Measurements from ENCODE around the gene PBRM1. TPM values are rescaled to one million over a fixed set of nuclear protein-coding genes. Genes with fewer than 3 reads are reported as not detected.

Gene PBRM1
- total and polyA plus RNA-seq, 2 of the 8 experiments (the other 6 are each of a cell fraction or from before 2014, with no cell fraction given), result 19.3 to 65.8 TPM

DNA sequence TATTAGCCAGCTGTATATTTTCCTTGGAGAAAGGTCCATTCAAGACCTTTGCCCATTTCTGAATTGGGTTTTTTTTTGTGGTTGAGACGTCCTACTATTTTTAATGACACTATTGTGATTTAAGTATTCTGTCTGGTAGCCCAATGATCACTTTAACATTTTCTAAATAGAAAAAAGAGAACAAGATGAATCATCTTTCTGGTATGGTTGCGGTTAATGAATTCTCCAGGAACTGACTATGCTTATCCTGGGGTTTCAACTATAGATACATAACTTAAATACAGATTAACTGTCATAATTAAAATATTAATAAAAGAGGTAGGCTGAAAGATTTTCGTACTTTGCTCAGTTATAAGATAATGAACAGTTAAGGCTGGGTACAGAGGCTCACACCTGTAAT, 51.9 kb downstream of the PBRM1 start:
- H3K79me1 ChIP-seq (ENCODE audit: low read depth, low read length), result no peaks in the 10 kb centered on the region
- no peak overlapping the region for H3K4me2 ChIP-seq (ENCODE audit: insufficient read depth in 1 of 2, low read depth in 2 of 2, low read length in 2 of 2)
- no peak overlapping the region for H2BK20ac ChIP-seq (ENCODE audit: low read length)
- no peak overlapping the region for H3K4ac ChIP-seq (replicated peaks; ENCODE audit: insufficient read length, low read depth, low read length)
- no peak overlapping the region for H4K8ac ChIP-seq (ENCODE audit: extremely low read depth, insufficient read depth, low read length)
- CTCF ChIA-PET (ENCODE audit: partially characterized antibody), result no interaction called here
- H3K79me2 ChIP-seq (ENCODE audit: control insufficient read depth in 1 of 2, insufficient read depth in 2 of 2, low read length in 2 of 2), result no peaks in the 10 kb centered on the region
- no peak overlapping the region for H4K91ac ChIP-seq (replicated peaks; ENCODE audit: insufficient read length, low read length)
- H3K9me3 ChIP-seq (ENCODE audit: insufficient read depth in 2 of 2, low read depth in 1 of 2, low read length in 1 of 2), result no peaks in the 10 kb centered on the region
- H3K14ac ChIP-seq (ENCODE audit: insufficient read length), result no peak overlapping the region
- TF ChIP-seq BCL11A (IDR thresholded peaks at IDR 0.05; ENCODE audit: low read depth in 2 of 2, low read length in 2 of 2) (no peak), KDM1A (IDR thresholded peaks at IDR 0.05; ENCODE audit: borderline replicate concordance, low read length) (no peak), HDAC2 (IDR thresholded peaks at IDR 0.05; ENCODE audit: borderline replicate concordance in 1 of 2, low read depth in 2 of 2, low read length in 2 of 2) (no peak), RBBP5 (IDR thresholded peaks at IDR 0.05; ENCODE audit: borderline replicate concordance, low read depth, low read length) (no peak), ATF2 (IDR thresholded peaks at IDR 0.05; ENCODE audit: low read length) (no peak), CREB1 (IDR thresholded peaks at IDR 0.05) (no peak), CBX5 (IDR thresholded peaks at IDR 0.05; ENCODE audit: low read depth, low read length) (no peak), KDM4A (IDR thresholded peaks at IDR 0.05; ENCODE audit: low read depth, low read length, severe bottlenecking) (no peak), TAF1 (IDR thresholded peaks at IDR 0.05; ENCODE audit: low read depth, low read length) (no peak)
- no peak overlapping the region for H4K5ac ChIP-seq (ENCODE audit: insufficient read length, low read depth, low read length)
- no peak for DNase-seq (ENCODE audit: low read depth in 1 of 2, low spot score in 2 of 2)
- H3K18ac ChIP-seq (ENCODE audit: extremely low read depth, low read length), result no peak overlapping the region
- H3K27ac ChIP-seq (ENCODE audit: low read depth, low read length), result no peak overlapping the region
- FAIRE-seq, result no peak
- no peak overlapping the region for H2BK15ac ChIP-seq (ENCODE audit: low read length)
- no peaks in the 10 kb centered on the region for H3K23me2 ChIP-seq (ENCODE audit: low read depth, low read length)
- H3K4me3 ChIP-seq (ENCODE audit: extremely low read depth in 1 of 4, insufficient read depth in 2 of 4, low read depth in 3 of 4, low read length in 4 of 4), result no peak overlapping the region
- H3K27me3 ChIP-seq (replicated peaks in 1 of 4; ENCODE audit: control insufficient read depth in 3 of 4, extremely low read depth in 1 of 4, insufficient read depth in 3 of 4, low read length in 3 of 4), result no peaks in the 10 kb centered on the region
- peaks cover 3 to 18% (median 9%) of the 10 kb centered on the region in 4 experiments; a peak in 4 of 8 replicates for H3K36me3 ChIP-seq (ENCODE audit: control insufficient read depth in 2 of 4, insufficient read depth in 4 of 4, low read length in 3 of 4)
- H3K4me1 ChIP-seq (replicated peaks in 1 of 4; ENCODE audit: control insufficient read depth in 3 of 4, insufficient read depth in 4 of 4, low read length in 3 of 4), result no peaks in the 10 kb centered on the region
- no peak overlapping the region for H3K23ac ChIP-seq (ENCODE audit: insufficient read length)
- H2AFZ ChIP-seq (ENCODE audit: low read length), result no peak overlapping the region
- H2BK12ac ChIP-seq (ENCODE audit: low read depth, low read length), result no peak overlapping the region
- no peak overlapping the region for H2BK5ac ChIP-seq (ENCODE audit: low read depth, low read length)
- H2BK120ac ChIP-seq (replicated peaks; ENCODE audit: low read depth, low read length), result no peak overlapping the region
- H4K20me1 ChIP-seq (replicated peaks in 1 of 2; ENCODE audit: control insufficient read depth in 1 of 2, insufficient read depth in 2 of 2, low read length in 2 of 2), result no peaks in the 10 kb centered on the region
- H3K9ac ChIP-seq (replicated peaks in 1 of 4; ENCODE audit: extremely low read depth in 1 of 4, low read depth in 3 of 4, low read length in 3 of 4), result no peak overlapping the region
- POLR2A ChIA-PET (ENCODE audit: partially characterized antibody), result no interaction called here
- no peak overlapping the region for H2AK5ac ChIP-seq (ENCODE audit: low read depth, low read length)
- WGBS, 2 experiments (ENCODE audit: extremely low coverage in 1 of 2, insufficient coverage in 1 of 2, insufficient read length in 1 of 2, insufficient replicate concordance in 2 of 2, low coverage in 1 of 2, low lambda C conversion rate in 2 of 2, missing lambda C conversion rate in 1 of 2), result 93% methylated on average over 3 of the region's 3 CpGs; no CpG with 5 or more reads in 1 of the 2 experiments
- no peak overlapping the region for H3K56ac ChIP-seq (replicated peaks; ENCODE audit: insufficient read length, low read depth, low read length)

All from H1 (cell line).